C1 segment of cervical spinal cord (tissue), 14 donors: ENCODE results near the gene BAG1.

Experiments
- DNase-seq, 14 donors: peaks; one replicate each; lab custom pipeline; 2025; lab: John Stamatoyannopoulos, UW

The BAG1 gene

GRCh38 chr9:33211695-33212393 is 52.7 kb downstream of the BAG1 start:
- no peak for DNase-seq

DNA sequence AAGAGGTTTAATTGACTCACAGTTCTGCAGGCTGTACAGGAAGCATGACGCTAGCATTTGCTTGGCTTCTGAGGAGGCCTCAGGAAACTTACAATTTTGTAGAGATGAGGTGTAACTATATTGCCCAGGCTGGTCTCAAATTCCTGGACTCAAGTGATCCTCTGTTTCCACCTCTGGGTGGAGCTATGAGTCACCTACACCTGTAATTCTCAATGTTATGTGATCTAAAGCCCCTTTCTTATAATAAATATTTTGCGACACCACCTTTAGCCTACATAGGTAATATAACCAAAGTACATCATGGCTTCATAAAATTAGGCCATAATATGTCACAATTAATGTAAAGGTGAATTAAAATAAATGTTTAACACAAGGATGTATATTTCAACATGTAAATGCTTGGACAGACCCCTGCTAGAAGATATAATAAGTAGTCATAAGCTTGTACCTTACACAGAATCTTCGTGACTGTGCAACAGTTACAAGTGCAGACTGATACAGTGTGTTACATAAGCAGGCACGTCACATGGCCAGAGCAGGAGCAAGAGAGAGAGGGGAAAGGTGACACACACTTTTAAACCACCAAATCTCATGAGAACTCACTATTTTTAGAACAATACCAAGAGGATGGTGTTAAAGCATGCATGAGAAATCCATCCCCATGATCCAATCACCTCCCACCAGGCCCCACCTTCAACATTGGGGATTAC is 54.3 kb downstream of the BAG1 start:
- no peak for DNase-seq

GRCh38 chr9:33209394-33209793 is 55.1 kb downstream of the BAG1 start:
- DNase-seq: no peak

GRCh38 chr9:33202552-33203201 is 61.8 kb downstream of the BAG1 start:
- DNase-seq: peak in 6 of 14 donors; percentile 9 to 23 (median 14)
